GM19023 (cell line): Measurements from ENCODE around the gene MKX.
"Not testable (repeated sequence)": the region's sequence is repeated elsewhere in the genome, so short reads cannot be mapped to it uniquely, and the experiment has no call there.

Experiments
- ATAC-seq: cut with Tn5 transposase; IDR thresholded peaks from one replicate; pipeline ENCODE4 v1.9.1; 2021; ENCODE audit warnings: mild to moderate bottlenecking, moderate library complexity; ENCODE audit not compliant: unreplicated experiment

The MKX gene

DNA sequence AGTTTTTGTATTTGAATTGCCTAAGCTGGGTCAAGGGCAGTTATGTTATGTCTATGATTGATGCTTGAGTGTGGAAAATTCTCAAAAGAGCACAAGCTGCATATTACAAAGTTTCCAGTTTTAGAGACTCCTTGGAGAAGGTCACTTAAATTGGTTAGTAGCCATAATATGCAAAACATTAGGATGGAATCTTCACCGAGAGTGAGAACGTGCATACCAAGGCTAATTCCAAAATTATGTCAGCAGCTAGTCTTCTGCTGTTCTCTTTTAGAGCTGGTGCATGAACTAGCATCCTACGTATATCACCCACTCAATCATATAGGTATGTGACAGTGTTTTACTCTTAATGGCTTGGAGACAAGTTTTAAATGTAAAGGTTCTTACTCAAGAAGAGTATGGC, 49.2 kb downstream of the MKX start:
- no peak for ATAC-seq

DNA sequence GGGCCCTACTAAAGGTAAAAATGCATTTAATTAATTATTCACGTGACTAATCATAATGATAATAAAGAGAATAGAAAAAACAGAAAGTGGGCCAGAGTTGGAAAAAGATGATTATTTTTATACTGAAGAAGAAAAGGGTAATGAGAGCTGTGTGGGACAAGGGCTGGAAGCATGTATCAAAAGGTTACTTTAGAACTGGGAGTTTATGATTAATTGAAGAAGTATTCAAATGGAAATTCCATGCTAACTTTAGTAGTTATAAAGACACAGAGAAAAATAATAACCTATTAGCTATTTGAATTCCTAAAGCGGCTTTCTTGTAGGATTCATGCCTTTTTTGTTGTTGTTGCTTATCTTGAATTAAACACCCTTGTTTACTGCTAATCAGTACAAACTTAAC, 49.9 kb downstream of the MKX start:
- no peak for ATAC-seq

DNA sequence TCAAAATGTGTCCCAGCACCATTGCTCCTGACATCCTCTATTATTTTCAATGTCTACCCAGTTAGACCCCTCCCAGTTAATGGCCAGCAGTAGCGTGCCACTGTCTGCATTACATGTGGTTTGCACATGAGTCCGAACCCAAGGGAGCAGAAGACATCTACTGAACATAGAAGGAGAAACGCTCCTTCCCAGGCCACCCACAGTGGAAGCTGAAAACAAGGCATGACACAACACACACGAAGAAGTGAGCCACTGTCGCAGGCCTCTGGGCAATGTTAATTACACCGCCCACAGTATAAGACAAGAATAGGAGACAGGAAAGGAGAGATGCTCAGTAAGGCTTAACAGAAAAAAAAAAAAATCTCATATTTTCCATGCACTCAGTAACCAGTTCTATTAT, 50.5 kb downstream of the MKX start:
- no peak for ATAC-seq

DNA sequence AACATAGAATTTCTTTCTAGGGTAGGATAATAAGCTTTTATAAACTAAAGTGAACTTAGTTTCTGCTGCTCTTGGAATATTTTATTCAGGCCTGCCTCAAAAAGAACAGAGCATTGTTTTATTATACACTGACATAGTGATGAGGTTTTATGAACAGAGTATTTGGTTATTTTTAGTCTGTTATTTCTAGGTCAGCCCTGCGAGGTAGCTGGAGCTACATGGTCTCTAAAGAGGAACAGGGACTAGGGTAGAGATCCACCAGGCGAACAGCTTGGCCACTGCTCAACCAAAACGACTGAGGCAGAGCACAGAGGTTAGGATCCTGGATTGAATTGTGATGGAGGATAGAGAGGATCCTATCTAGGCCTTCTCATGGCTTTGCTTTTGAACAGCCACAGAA, 53.0 kb downstream of the MKX start:
- no peak for ATAC-seq

DNA sequence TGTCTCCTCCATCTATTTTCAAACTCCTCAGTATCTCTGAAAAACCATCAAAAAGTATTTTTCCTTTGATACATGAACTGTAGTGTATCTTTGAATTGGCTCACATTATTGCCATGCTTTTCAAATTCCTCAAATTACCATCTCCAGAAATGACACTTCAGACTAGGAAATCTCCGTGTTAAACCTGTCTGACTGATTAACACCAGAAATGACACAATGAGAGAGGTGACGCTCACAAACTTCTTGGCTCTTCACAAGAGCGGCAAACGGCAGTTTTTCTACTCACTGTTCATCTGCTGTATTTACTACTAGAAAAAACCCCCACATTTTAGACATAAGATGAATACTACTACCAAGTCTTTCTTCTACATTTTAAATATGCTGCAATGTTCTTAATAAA, 56.6 kb downstream of the MKX start:
- ATAC-seq: no peak

DNA sequence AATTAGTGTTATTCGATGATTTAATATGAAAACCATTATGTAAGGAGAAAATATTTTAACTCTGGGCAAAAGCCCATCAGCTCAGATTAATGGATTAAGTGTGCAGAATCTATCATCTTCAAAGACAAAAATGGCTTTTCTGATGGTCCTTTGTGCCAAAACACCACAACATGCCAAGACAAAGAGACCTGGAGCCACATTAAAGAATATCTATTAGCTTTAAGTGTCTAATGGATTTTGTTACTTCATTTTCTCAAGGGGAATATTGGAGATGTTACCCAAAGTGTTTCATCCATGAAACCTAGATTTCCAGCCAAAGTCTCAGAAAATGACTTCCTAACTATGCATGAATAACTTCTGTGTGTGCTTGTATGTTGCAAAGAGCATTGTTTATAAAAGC, 57.3 kb downstream of the MKX start:
- ATAC-seq: no peak

DNA sequence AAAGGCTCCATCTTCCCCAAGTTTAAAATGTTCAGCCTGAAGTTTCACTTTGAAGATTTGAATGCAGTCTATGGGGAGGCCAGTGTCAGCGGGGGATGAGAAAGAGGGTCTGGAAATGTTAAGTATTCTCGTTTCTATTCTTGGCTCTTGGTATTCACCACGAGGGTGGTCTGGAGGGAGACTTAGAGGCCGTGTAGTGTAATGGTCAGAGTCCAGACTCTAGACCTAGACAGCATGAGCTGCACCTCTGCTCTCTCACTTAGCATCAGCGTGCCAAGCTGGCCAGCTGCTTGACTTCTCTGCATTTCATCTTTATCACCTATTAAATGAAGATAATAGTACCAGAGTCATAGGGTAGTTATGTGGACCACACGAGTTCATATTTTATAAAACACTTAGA, 57.9 kb downstream of the MKX start:
- no peak for ATAC-seq

DNA sequence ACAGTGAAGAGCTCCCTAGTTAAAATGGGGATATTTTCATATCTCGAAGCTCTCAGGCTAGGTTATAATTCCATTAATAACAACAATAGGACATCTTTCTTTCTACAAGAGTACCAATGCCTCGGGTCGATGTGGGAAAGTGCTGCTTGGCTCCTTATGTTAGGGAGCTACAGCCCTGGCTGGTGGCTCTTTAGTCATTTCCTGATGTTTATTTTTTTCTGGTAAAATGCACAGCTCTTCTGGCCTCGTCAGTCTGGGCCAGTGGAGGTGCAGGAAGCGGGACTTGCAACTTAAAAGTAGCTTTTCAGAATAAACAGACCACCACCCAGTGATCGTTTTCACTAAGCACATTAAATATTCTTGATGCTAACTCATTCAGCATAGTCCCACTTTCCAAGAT, 58.3 kb downstream of the MKX start:
- no peak for ATAC-seq

DNA sequence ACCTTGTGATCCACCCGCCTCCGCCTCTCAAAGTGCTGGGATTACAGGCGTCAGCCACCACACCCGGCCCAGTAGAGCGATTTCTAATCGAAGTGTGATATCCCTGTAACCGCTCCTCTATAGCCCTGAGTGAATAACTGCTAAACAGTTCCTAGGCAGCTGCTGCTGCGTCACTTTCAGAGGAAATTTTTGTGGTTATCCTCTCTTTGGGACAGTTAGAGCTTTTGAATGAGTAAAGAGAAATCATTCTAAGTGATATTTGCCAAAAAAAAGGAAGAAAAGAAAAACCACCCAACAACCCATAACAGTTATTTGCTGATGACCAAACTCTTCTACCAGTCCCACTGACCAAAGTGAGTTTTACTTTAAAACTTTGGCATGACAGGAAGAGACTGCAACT, 59.9 kb downstream of the MKX start:
- ATAC-seq: no peak

DNA sequence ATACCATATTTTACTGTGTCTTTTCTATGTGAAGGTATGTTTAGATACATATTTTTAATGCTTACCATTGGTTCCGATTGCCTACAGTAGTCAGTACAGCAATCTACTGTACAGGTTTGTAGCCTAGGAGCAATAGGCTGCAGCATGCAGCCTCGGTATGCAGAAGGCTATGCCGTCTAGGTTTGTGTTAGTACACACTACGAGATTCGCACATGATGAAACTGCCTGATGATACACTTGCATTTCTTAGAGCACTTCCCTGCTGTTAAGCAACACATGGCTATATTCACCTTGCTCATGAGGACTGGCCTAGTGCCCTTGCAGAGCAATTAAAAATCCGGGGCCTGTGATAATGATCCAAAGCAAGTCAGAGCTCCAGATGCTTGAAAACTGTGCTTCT, 62.4 kb downstream of the MKX start:
- no peak for ATAC-seq

DNA sequence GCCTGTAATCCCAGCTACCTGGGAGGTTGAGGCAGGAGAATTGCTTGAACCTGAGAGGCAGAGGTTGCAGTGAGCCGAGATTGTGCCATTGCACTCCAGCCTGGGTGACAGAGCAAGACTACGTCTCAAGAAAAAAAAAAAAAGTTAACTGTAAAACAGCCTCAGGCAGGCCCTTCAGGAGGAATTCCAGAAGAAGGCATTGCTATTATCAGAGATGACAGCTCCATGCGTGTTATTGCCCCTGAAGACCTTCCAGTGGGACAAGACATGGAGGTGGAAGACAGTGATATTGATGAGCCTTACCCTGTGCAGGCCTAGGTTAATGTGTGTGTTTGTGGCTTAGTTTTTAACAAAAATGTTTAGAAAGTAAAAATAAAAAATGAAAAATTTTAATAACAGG, 63.8 kb downstream of the MKX start:
- ATAC-seq: not testable (repeated sequence)

DNA sequence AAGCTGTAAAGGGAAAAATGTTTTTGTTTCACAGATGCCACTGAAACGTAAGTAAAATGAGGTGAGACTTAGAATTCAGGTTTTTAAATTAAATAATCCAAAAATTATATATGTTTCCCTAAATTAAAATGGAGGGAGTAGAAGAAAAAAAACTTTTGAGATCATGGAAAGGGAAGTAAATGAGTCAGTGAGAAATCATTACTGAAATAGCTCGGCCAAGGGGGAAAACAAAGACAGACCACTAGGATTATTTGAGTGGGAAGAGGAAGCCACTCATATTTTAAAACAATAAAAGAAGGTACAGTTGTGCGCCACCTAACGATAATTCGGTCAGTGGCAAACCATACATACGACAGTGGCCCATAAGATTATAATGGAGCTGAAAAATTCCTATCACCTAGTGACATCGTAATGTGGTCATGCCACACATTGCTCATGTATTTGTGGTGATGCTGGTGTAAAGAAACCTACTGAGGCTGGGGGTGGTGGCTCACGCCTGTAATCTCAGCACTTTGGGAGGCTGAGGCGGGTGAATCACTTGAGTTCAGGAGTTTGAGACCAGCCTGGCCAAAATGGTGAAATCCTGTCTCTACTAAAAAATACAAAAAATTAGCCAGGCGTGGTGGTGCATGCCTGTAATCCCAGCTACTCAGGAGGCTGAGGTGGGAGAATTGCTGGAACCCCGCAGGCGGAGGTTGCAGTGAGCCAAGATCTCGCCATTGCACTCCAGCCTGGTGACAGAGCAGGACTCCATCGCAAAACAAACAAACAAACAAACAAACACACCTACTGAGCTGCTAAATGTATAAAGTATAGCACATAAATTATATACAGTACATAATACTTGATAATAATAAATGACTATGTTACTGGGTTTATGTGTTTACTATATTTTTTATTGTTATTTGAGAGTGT, 64.7 kb downstream of the MKX start:
- ATAC-seq: no peak

DNA sequence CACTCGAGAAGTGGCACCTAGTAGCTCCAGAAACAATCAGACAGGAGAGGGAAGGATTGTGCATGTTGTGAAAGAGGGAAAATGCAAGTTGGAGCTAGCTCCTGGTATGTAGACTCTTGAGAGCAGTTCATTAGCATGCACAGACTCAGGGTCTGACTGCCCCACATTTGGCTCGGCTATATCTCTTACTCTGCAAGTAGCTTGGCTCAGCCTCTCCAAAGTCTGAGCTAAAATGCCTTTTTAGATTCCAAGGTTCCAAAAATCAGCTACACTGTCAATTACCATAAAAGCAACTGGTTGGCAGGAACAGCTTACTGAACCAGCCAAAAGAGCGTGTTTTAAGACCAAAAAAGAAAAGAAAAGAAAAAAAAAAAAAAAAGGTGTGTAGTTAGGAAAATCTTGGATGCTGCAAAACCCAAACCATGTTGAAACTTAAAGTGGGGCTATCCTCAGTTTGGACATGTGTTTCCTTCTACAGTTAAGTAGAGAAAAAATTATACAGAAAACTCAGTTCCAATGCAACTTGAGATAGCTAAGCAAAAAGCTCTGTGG, 65.5 kb downstream of the MKX start:
- ATAC-seq: no peak

DNA sequence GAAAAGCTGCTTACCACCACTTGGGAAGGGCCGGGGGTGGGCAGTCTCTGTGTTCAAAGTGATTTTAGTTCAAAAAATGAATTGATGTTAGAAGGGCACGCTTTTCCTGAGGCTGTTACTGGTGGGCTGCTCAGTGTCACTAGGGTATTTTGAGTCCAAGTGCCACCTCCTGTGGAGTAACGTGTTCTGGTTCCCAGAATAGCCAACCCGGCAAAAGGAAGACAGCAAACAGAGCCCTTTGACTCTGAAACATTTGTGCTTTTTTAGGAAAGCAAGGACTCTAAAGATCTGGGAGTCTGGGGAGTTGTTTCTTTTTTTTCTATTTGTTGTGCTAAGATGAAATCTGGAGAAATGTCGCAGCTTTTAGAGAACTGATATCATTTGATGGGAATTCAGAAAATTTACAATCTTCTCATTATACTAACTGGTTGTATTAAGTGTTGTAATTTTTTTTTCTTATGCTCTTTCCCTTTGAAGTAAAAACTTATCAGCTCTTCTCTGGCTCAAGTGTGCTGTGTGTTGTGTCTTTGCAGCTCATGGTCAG, 66.2 kb downstream of the MKX start:
- ATAC-seq: no peak

DNA sequence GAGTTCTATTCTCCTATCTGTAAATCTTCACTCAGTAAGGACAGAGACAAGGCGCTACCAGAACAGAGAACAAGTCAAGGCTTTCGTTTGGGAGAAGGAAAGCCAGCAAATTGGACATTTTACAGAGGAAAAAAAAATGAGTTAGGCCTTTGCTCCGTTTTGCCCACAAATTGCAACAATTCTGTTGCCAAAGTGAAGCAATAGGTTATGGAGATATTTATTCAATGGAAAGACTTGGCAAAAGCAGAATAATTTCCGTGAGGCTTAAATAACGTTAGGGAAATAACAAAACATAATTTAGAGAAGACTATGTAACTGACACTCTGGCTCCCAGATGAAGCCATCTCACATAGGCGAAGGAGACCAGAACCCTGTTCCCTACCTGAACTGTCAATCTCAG, 67.5 kb downstream of the MKX start:
- ATAC-seq: no peak

DNA sequence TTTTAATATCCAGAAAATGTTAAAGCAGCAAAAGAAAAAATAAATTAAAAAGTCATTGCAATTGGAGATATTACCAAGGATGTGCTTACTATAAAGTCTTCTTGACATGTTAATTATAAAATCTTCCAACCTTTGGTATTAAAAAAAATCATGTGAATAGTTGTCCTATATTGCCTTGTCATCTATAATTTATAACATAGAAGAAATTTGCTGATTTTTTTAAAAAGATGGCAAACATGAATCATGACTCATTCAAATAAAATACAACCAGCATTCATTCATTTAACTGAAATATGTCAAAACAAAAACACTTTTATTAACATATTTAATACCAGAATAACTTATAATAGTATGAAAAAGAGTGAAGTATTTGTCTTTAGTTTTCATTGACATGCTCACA, 72.6 kb downstream of the MKX start:
- ATAC-seq: no peak

DNA sequence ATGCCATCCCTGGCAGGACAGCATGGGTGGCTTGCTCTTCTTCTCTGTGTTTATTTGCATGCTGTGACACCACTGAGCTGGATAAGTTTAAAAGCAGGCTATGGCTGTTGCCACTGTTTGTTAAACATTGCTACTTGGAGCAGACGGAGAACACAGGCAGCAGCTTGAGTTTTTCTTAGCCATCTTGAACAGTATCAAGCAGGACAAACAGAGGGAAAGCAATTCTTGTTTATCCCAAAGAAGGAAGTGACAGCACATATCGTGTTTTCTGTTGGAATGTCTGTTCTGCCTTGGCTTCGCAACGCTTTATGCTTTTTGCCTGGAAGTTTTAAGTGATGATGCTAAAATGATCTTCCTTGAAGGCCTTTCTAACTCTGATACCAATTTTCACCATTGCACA, 73.8 kb downstream of the MKX start:
- no peak for ATAC-seq

DNA sequence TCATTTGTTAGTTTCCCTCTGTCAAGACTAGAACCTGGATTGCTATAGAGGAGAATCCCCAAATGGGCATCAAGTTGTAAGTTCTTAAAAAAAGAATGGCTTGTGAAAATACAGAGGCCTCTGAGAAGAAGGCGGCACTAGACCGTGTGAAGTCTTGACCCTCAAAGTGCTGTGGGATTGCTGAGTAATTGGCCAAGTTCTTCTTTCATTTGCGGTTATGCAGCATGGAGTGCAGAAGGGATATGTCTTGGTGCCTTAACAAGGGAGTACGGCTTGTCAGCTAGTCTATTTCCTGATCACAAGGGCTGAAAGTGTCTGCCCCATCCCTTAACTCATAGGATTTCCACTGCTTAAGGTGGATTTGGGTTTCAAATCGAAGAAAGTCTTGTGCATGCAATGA, 81.2 kb downstream of the MKX start:
- ATAC-seq: no peak

DNA sequence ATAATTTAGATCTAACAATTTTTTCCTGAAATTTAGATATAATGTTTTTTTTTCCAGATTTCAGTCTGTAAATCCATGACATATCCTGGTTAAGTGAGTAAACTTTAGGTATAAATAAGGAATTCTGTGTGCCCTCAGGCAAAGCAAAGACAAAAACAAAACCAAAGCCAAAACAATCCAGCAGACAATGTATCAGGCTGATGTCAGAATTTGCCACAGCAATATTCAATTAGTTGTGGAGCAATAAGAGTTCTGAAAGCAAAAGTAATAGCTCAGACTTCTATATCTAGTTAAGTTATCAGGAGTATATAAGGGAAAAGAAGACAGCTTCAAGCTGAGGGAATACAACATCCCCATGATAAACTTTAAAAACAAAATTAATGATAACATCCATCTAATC, 82.0 kb downstream of the MKX start:
- ATAC-seq: no peak

DNA sequence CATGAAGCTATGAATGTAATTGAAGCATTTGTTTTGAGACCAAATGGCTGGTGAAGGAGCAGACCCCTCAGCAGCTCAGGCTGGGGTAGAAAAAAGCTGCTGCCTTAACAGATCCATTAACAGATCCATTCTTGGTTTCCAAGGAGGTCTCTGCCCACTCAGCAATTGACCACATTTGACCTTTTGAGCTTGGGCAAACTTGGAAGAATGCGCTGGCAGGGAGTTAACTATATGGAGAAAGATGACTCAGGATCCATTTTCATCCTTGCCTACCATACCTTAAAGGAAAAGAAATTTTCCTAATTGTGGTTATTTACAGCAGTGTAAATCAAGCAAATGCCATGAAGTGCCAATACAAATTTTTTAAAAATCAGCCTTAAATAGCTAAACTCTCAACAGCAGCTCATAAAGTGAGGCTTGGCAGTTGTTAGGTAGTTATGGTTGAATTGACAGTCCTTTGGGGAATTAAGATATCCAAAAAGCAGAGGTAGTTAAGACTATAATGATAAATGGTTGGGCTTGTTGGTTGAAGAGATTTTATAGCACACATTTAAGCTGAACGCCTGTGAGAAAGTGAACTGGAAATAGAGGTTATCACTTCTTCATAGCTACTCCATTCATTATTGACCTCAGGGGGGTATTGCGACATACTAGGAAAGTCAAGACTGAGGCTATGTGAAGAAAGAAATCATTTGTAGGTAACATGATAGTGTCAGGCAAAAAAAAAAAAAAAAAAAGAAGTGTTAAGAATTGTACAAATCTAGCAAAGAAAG, 83.9 kb downstream of the MKX start:
- no peak for ATAC-seq

DNA sequence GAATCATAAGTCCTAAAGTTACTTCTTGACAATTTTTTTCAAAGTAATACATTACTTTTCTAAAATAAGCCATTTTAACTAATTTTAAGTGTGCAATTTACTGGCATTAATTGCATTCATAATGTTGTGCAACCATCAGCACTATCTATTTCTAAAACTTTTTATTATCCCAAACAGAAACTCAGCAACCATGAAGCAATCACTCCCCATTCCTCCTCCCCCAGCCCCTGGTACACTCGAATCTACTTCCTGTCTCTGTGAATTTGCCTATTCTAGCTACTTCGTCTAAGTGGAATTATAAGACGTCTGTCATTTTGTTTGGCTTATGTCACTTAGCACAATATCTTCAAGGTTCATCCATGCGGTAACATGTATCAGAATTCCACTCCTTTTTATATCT, 84.9 kb downstream of the MKX start:
- ATAC-seq: no peak

DNA sequence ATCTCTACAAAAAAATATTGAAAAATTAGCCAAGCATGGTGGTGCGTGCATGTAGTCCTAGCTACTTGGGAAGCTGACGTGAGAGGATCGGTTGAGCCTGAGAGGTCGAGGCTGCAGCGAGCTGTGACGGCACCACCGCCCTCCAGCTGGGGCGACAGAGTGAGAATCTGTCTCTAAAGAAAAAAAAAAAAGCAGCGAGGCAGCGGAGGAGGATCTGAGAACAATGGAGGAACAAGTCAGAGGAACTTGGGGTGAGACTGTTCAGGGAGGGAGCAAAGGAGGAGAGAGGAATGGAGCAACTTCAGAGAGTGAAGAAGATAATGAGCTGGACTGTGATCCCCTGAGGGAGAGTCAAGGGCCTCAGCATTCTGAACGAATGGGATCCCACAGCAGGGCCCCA, 85.4 kb downstream of the MKX start:
- no peak for ATAC-seq
